GM10266 (cell line): ENCODE measurements around the gene ARID3A.

Source experiments
- DNase-seq: peaks from one replicate; pipeline ENCODE4 v3.0.0; 2012; ENCODE audit errors: extremely low spot score
- TF ChIP-seq, protein P1 (sequence below): IDR thresholded peaks from 2 replicates; pipeline ENCODE4 v1.5.1; 2012; ENCODE audit warnings: mild to moderate bottlenecking, low read depth; ENCODE audit not compliant: control insufficient read depth, insufficient read depth; ENCODE audit errors: missing control alignments

ARID3A gene

GRCh38 chr19:881385-882071, 44.3 kb upstream of the ARID3A start:
- DNase-seq = no peak
- TF ChIP-seq, protein P1, sequence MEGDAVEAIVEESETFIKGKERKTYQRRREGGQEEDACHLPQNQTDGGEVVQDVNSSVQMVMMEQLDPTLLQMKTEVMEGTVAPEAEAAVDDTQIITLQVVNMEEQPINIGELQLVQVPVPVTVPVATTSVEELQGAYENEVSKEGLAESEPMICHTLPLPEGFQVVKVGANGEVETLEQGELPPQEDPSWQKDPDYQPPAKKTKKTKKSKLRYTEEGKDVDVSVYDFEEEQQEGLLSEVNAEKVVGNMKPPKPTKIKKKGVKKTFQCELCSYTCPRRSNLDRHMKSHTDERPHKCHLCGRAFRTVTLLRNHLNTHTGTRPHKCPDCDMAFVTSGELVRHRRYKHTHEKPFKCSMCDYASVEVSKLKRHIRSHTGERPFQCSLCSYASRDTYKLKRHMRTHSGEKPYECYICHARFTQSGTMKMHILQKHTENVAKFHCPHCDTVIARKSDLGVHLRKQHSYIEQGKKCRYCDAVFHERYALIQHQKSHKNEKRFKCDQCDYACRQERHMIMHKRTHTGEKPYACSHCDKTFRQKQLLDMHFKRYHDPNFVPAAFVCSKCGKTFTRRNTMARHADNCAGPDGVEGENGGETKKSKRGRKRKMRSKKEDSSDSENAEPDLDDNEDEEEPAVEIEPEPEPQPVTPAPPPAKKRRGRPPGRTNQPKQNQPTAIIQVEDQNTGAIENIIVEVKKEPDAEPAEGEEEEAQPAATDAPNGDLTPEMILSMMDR = no peak

DNA sequence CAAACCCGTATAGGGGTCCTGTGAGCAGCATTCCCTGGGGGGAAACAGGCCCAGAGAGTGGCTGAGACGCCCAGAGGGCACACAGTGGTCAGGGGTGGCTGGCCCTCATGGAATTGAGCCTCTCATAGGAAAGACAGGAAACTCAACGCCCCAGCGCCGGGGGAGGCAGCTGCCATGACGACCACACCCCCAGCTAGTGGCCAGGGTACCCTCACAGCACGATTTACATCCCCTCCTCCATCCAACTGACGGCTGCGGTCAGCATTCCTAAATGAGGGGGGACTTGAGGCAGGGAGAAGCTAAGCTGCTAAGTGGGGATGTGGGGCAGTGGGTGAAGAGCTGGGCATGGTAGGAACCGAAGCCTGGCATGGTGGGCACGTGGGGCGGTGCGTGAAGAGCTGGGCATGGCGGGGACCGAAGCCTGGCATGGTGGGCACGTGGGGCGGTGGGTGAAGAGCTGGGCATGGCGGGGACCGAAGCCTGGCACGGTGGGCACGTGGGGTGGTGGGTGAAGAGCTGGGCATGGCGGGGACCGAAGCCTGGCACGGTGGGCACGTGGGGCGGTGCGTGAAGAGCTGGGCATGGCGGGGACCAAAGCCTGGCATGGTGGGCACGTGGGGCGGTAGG, 42.9 kb upstream of the ARID3A start:
- TF ChIP-seq, protein P1 = no peak
- DNase-seq = no peak

DNA sequence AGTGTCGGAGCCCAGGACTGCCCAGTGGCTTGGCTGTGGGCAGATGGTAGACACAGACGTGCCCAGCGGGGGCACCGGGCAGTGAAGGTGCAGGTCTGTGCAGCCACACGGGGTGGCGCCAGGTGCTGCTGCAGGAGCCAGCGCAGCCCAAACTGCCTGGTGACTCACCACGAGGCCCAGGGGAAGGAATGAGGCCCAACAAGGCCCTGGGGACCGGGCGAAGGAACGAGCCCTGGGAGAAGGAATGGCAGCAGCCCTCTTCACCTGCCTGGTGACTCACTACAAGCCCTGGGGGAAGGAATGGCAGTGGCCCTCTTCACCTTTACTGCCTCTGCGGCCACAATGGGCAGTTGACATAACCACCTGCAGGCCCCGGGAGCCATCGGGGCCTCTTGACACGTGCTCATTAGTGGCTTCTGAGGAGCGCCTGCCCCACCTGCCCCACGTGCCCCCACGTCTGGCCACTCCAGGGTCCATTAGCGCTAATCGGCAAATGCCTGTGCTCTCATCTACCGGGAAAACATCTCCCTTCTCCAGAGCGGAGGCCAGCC, 42.1 kb upstream of the ARID3A start:
- TF ChIP-seq, protein P1 = no peak
- no peak for DNase-seq

DNA sequence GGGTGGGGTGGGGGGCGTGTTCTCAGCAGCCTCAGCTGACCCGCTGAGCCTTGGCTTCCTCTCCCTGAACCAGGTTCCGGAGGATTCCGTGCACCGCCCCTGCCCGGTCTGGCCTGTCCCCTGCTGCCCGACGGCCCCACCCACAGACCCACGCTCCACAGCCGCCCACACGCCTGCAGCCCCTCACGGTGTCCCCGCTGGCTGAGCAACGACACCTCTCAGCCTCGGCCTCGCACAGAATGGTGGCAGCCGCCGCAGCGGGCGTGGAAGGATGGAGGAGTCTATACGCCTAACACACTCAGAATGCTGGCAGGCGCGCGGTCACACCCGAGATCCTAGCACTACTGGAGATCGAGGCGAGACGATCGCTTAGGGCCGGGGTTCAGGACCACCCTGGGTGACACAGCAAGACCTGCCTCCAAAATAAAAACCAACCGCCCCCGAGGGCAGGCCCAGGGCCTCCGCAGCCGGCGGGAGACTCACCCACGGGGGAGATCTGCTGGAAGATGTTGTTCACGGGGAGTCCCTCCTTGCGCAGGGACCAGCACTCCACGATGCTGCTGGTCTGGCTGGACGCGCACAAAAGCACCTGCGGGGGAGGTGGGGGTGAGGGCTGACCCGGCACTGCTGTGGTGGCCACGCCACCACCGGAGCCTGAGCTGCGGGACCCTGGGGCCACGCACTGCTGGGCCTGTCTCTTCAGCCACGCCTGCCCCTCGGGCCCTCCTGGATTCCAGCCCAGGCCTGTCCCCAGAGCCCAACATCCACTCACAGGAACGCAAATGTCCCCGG, 41.2 kb upstream of the ARID3A start:
- TF ChIP-seq, protein P1 = no peak
- no peak for DNase-seq

DNA sequence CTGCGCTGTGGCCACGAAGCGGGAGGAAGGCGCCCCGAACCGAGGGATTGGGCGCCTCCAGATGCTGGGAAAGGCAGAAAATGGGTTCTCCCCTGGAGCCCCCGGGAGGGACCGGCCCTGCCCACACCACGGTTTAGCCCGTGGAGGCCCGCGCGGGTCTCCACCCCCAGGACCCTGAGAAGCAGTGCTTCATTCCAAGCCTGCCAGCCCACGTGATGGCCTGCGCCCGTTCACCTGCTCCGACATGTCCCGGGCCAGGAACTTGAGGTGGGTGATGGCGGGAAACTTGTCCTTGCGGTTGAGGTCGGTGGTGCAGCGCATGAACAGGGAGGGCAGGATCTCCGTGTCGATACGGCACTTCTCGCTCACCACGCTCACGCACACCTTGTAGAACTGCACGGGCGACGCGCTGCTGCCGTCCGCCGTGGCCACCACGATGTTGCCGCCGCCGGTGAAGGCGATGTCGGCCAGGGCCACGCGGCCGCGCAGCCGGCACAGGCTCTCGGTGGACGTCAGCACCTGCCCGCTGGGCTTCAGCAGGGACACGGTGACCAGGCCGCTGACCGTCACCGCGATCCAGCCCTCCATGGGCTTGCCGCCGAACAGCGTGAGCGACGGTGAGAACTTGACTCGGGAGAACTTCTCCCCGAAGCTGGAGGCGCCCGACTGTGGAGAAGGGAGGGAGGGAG, 40.2 kb upstream of the ARID3A start:
- DNase-seq = no peak
- TF ChIP-seq, protein P1 = no peak

DNA sequence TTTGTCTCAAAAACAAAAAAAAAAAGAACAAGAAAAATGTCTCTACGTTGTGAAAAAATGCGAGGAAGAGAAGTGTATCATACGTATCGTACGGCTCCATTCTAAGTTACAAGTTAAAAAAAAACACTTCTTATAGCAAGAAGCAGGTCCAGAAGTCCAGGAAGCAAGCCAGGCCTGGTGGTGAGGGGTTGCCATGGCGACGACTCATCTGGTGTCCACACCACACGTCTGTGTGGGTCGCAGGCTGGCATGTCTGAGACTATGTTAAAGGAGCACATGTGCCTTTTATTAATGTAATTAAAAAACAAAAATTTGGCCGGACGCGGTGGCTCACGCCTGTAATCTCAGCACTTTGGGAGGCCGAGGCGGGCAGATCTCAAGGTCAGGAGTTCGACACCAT, 38.8 kb upstream of the ARID3A start:
- TF ChIP-seq, protein P1 = no peak
- DNase-seq = no peak
